Mesendoderm (in vitro differentiated cells): ENCODE results near the gene C1GALT1.

Experiments used
- DNase-seq: peaks from one replicate; pipeline ENCODE4 v3.0.0; 2013
- H2AK5ac ChIP-seq: 2 replicates; pipeline ENCODE4 v1.6.1; 2013; ENCODE audit warnings: low read length, inconsistent platforms
- H2BK120ac ChIP-seq: 2 replicates; pipeline ENCODE4 v1.6.1; 2013; ENCODE audit warnings: low read depth, mild to moderate bottlenecking, low read length, moderate library complexity, mixed read lengths
- H2BK15ac ChIP-seq: replicated peaks from 2 replicates; pipeline ENCODE4 v1.6.1; 2013; ENCODE audit warnings: low read depth, mild to moderate bottlenecking, moderate library complexity
- H2BK5ac ChIP-seq: 2 replicates; pipeline ENCODE4 v1.6.1; 2013; ENCODE audit warnings: low read length, inconsistent platforms
- H3K18ac ChIP-seq: 2 replicates; pipeline ENCODE4 v1.6.1; 2013; ENCODE audit warnings: mild to moderate bottlenecking, low read length, mixed read lengths
- H3K23ac ChIP-seq: one replicate; pipeline ENCODE4 v1.6.1; 2013; ENCODE audit warnings: low read length
- H3K27ac ChIP-seq: 2 replicates; pipeline ENCODE4 v1.5.1; 2013; ENCODE audit warnings: low read depth, mild to moderate bottlenecking, inconsistent platforms, low read length, moderate library complexity
- H3K27me3 ChIP-seq: 2 replicates; pipeline ENCODE4 v1.6.1; 2013; ENCODE audit warnings: low read length, control low read depth, mild to moderate bottlenecking, inconsistent platforms; ENCODE audit not compliant: insufficient read depth, poor library complexity
- H3K36me3 ChIP-seq: 2 replicates; pipeline ENCODE4 v1.6.1; 2013; ENCODE audit warnings: low read length, inconsistent platforms; ENCODE audit not compliant: control insufficient read depth, insufficient read depth
- H3K4ac ChIP-seq: one replicate; pipeline ENCODE4 v1.6.1; 2013; ENCODE audit warnings: low read depth, mild to moderate bottlenecking, low read length, moderate library complexity
- H3K4me1 ChIP-seq: 2 replicates; pipeline ENCODE4 v1.6.1; 2013; ENCODE audit warnings: low read depth, low read length, inconsistent platforms; ENCODE audit not compliant: control insufficient read depth
- H3K4me2 ChIP-seq: 2 replicates; pipeline ENCODE4 v1.6.1; 2013; ENCODE audit warnings: low read length
- H3K4me3 ChIP-seq: 2 replicates; pipeline ENCODE4 v1.5.1; 2013; ENCODE audit warnings: mild to moderate bottlenecking, low read length
- H3K56ac ChIP-seq: one replicate; pipeline ENCODE4 v1.6.1; 2013; ENCODE audit warnings: low read length
- H3K79me1 ChIP-seq: 2 replicates; pipeline ENCODE4 v1.6.1; 2013; ENCODE audit warnings: low read length, inconsistent platforms
- H3K79me2 ChIP-seq: 2 replicates; pipeline ENCODE4 v1.6.1; 2013; ENCODE audit warnings: mild to moderate bottlenecking, low read length; ENCODE audit not compliant: control insufficient read depth, insufficient read depth
- H3K9ac ChIP-seq: 2 replicates; pipeline ENCODE4 v1.6.1; 2013; ENCODE audit warnings: low read length, inconsistent platforms
- H4K5ac ChIP-seq: one replicate; pipeline ENCODE4 v1.6.1; 2013; ENCODE audit warnings: low read length
- H4K8ac ChIP-seq: one replicate; pipeline ENCODE4 v1.6.1; 2013; ENCODE audit warnings: low read depth, mild to moderate bottlenecking, control low read depth, low read length, moderate library complexity
- WGBS: extraction: QIAGEN DNeasy Blood & Tissue Kit; methylation state at CpG from one replicate; pipeline ENCODE4 v1.1.7; 2013; ENCODE audit warnings: low lambda C conversion rate, missing lambda C conversion rate; ENCODE audit not compliant: insufficient coverage; ENCODE audit errors: extremely low coverage; 5-methylcytosine and 5-hydroxymethylcytosine counted together

Gene C1GALT1

DNA sequence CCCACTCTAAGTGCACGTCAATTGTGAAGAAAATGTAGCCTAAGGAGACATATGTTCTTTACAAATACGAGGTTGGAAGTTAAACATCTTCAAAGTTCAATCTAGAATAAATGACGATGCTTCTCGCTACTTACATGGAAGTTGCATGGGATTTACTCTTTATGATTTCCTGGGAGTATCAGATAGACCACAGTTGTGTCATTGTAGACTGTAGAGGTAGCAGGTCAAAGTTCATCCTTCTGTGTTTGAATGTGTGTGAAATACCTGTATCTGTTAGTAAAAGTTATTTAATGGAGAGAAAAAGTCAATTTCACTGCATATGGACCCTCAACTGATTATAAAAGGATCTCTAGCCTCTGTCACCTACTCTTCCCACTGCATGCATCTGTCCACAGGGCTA lies 112.6 kb downstream of the C1GALT1 start:
- Histone ChIP-seq H3K56ac (no peak overlapping the region), H3K9ac (no peak overlapping the region), H2BK5ac (no peak overlapping the region), H3K27ac (no peak overlapping the region), H3K4me1 (no peaks in the 10 kb centered on the region), H2BK15ac (no peak overlapping the region), H4K8ac (no peak overlapping the region), H2BK120ac (no peak overlapping the region), H3K4ac (no peak overlapping the region), H3K36me3 (no peaks in the 10 kb centered on the region), H3K4me3 (no peak overlapping the region), H3K27me3 (no peaks in the 10 kb centered on the region), H3K79me1 (no peaks in the 10 kb centered on the region), H3K4me2 (no peak overlapping the region), H3K23ac (no peak overlapping the region), H3K79me2 (no peaks in the 10 kb centered on the region), H2AK5ac (no peak overlapping the region), H3K18ac (no peak overlapping the region), H4K5ac (no peak overlapping the region)
- WGBS, result no CpG with 5 or more reads among the region's 4 CpGs
- no peak for DNase-seq
